ENCODE measurements around the gene ETV6. TPM values are rescaled to one million over a fixed set of nuclear protein-coding genes. Genes with fewer than 3 reads are reported as not detected.

ETV6 gene
- total RNA-seq, 4 donors from 2014 or later = 17.2 to 28.2 (median 19.3) TPM

GRCh38 chr12:11880381-11880780 is 230.9 kb downstream of the ETV6 start:
- TF ChIP-seq CTCF (IDR thresholded peaks at IDR 0.05; ENCODE audit: low read depth) = no peak

- no peak for TF ChIP-seq CTCF (IDR thresholded peaks at IDR 0.05; ENCODE audit: low read depth)
These were observed 232.4 kb downstream of the ETV6 start for GRCh38 chr12:11881835-11882234.

- TF ChIP-seq CTCF (IDR thresholded peaks at IDR 0.05; ENCODE audit: low read depth) = no peak
These were observed 233.0 kb downstream of the ETV6 start for GRCh38 chr12:11882301-11883019.

GRCh38 chr12:11884116-11884515 is 234.6 kb downstream of the ETV6 start:
- no peak for TF ChIP-seq CTCF (IDR thresholded peaks at IDR 0.05; ENCODE audit: low read depth)

- TF ChIP-seq CTCF (IDR thresholded peaks at IDR 0.05; ENCODE audit: low read depth) = no peak
These were observed 235.2 kb downstream of the ETV6 start for GRCh38 chr12:11884706-11885105.

GRCh38 chr12:11885261-11886038 is 236.0 kb downstream of the ETV6 start:
- TF ChIP-seq CTCF (IDR thresholded peaks at IDR 0.05; ENCODE audit: low read depth) = no peak

GRCh38 chr12:11886339-11886738 is 236.9 kb downstream of the ETV6 start:
- TF ChIP-seq CTCF (IDR thresholded peaks at IDR 0.05; ENCODE audit: low read depth) = no peak
